ENCODE results near the gene GJB3.

Gene GJB3

GRCh38 chr1:34759503-34760357, 21.3 kb upstream of the GJB3 start, which contains the start of gene GJB4:
Gene GJB4 (plus strand): TSS chr1:34759740. CDS start chr1:34761255, 1,515 bp downstream.
- H2AFZ ChIP-seq, result no peak within 1 kb of the TSS
- H3K27me3 ChIP-seq (ENCODE audit: control insufficient read depth, insufficient read depth, low read length), result no peaks in the 10 kb centered on the region
- TF ChIP-seq CTCF (IDR thresholded peaks at IDR 0.05), result no peak
- no peaks in the 10 kb centered on the region for H3K4me1 ChIP-seq
- H3K4me2 ChIP-seq (ENCODE audit: low read length), result no peak within 1 kb of the TSS
- no peak within 1 kb of the TSS for H3K4me3 ChIP-seq (ENCODE audit: low read depth, low read length)
- H3K9ac ChIP-seq, result no peak within 1 kb of the TSS
- no peaks in the 10 kb centered on the region for H3K79me2 ChIP-seq
- no peak within 1 kb of the TSS for H3K27ac ChIP-seq
- no peaks in the 10 kb centered on the region for H3K36me3 ChIP-seq (ENCODE audit: control insufficient read depth, insufficient read depth, low read length)
- H3K9me3 ChIP-seq (ENCODE audit: control insufficient read depth, low read length), result no peaks in the 10 kb centered on the region

DNA sequence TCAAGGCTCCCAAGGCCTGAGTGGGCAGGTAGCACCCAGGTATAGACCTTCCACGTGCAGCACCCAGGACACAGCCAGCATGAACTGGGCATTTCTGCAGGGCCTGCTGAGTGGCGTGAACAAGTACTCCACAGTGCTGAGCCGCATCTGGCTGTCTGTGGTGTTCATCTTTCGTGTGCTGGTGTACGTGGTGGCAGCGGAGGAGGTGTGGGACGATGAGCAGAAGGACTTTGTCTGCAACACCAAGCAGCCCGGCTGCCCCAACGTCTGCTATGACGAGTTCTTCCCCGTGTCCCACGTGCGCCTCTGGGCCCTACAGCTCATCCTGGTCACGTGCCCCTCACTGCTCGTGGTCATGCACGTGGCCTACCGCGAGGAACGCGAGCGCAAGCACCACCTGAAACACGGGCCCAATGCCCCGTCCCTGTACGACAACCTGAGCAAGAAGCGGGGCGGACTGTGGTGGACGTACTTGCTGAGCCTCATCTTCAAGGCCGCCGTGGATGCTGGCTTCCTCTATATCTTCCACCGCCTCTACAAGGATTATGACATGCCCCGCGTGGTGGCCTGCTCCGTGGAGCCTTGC, 19.7 kb upstream of the GJB3 start:
- Histone ChIP-seq H3K9ac (no peak overlapping the region), H3K27me3 (ENCODE audit: control insufficient read depth, insufficient read depth, low read length) (no peaks in the 10 kb centered on the region), H3K9me3 (ENCODE audit: control insufficient read depth, low read length) (no peaks in the 10 kb centered on the region), H2AFZ (no peak overlapping the region), H3K4me1 (no peaks in the 10 kb centered on the region), H3K4me2 (ENCODE audit: low read length) (no peak overlapping the region), H3K4me3 (ENCODE audit: low read depth, low read length) (no peak overlapping the region), H3K36me3 (ENCODE audit: control insufficient read depth, insufficient read depth, low read length) (no peaks in the 10 kb centered on the region), H3K27ac (no peak overlapping the region), H3K79me2 (no peaks in the 10 kb centered on the region)
- no peak for TF ChIP-seq CTCF (IDR thresholded peaks at IDR 0.05)

DNA sequence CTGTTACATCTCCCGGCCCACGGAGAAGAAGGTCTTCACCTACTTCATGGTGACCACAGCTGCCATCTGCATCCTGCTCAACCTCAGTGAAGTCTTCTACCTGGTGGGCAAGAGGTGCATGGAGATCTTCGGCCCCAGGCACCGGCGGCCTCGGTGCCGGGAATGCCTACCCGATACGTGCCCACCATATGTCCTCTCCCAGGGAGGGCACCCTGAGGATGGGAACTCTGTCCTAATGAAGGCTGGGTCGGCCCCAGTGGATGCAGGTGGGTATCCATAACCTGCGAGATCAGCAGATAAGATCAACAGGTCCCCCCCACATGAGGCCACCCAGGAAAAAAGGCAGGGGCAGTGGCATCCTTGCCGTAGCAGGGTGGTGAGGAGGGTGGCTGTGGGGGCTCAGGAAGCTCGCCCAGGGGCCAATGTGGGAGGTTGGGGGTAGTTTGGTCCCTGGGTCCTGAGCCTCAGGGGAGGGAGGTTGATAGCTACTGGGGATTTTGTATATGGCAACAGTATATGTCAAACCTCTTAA, 19.2 kb upstream of the GJB3 start:
- no peak overlapping the region for H3K4me2 ChIP-seq (ENCODE audit: low read length)
- H3K36me3 ChIP-seq (ENCODE audit: control insufficient read depth, insufficient read depth, low read length), result no peaks in the 10 kb centered on the region
- no peak overlapping the region for H3K27ac ChIP-seq
- no peaks in the 10 kb centered on the region for H3K4me1 ChIP-seq
- H3K9ac ChIP-seq, result no peak overlapping the region
- H3K4me3 ChIP-seq (ENCODE audit: low read depth, low read length), result no peak overlapping the region
- no peak for TF ChIP-seq CTCF (IDR thresholded peaks at IDR 0.05)
- H3K9me3 ChIP-seq (ENCODE audit: control insufficient read depth, low read length), result no peaks in the 10 kb centered on the region
- no peaks in the 10 kb centered on the region for H3K27me3 ChIP-seq (ENCODE audit: control insufficient read depth, insufficient read depth, low read length)
- no peak overlapping the region for H2AFZ ChIP-seq
- no peaks in the 10 kb centered on the region for H3K79me2 ChIP-seq

- TF ChIP-seq CTCF (IDR thresholded peaks at IDR 0.05), result no peak
- H3K9ac ChIP-seq, result no peak overlapping the region
- no peak overlapping the region for H2AFZ ChIP-seq
- no peak overlapping the region for H3K27ac ChIP-seq
- no peak overlapping the region for H3K4me2 ChIP-seq (ENCODE audit: low read length)
- H3K9me3 ChIP-seq (ENCODE audit: control insufficient read depth, low read length), result no peaks in the 10 kb centered on the region
- no peaks in the 10 kb centered on the region for H3K27me3 ChIP-seq (ENCODE audit: control insufficient read depth, insufficient read depth, low read length)
- no peaks in the 10 kb centered on the region for H3K36me3 ChIP-seq (ENCODE audit: control insufficient read depth, insufficient read depth, low read length)
- H3K79me2 ChIP-seq, result no peaks in the 10 kb centered on the region
- H3K4me3 ChIP-seq (ENCODE audit: low read depth, low read length), result no peak overlapping the region
- H3K4me1 ChIP-seq, result no peaks in the 10 kb centered on the region
Measured at GRCh38 chr1:34762474-34763141, 18.4 kb upstream of the GJB3 start.
